Measurements from ENCODE around the gene LYPLAL1.

Gene LYPLAL1

DNA sequence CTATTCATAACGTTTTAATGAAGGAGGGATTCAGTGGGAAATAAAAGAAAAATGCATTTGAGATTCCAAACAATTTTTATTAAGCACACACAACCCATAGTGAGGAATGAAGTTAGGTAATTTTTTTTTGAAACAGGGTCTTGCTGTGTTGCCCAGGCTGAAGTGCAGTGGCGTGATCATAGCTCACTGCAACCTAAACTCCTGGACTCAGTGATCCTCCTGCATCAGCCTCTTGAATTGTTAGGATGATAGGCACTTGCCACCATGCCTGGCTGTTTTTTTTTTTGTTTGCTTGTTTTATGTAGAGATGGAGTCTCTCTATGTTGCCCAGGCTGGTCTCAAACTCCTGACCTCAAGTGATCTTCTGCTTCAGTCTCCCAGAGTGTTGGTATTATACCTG, 28.9 kb downstream of the LYPLAL1 start:
- Histone ChIP-seq H3K27ac (ENCODE audit: low read length) (no peak overlapping the region), H3K36me3 (ENCODE audit: control insufficient read depth, insufficient read depth, low read length) (no peaks in the 10 kb centered on the region), H3K27me3 (ENCODE audit: control insufficient read depth, insufficient read depth, low read length) (no peaks in the 10 kb centered on the region), H3K9me3 (ENCODE audit: control insufficient read depth, insufficient read depth, low read length) (no peaks in the 10 kb centered on the region), H3K4me3 (ENCODE audit: low read length) (no peak overlapping the region), H3K4me1 (ENCODE audit: control insufficient read depth, insufficient read depth, low read length) (no peaks in the 10 kb centered on the region)
- WGBS (ENCODE audit: insufficient coverage, insufficient read length): no CpG with 5 or more reads among the region's 2 CpGs
- DNase-seq (ENCODE audit: low read depth, low spot score): no peak

DNA sequence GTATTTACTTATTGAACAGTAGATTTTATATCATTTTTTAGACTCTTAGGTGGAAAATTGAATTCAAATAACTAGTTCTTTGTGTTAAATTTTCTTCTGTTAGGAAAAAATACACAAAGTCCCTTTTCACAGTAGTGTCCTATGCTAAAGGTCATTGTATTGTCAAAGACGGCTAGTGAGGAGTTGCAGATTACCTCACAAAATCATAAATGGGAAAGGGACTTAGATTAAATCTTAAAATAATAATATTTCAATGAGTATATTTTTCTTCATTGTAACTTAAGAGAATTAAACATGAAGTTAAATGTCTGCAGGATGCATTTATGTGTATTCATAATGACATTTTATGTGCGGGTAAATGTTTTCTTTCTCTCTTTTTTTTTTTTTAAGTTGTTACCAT, 32.7 kb downstream of the LYPLAL1 start:
- no peak overlapping the region for H3K27ac ChIP-seq (ENCODE audit: low read length)
- no peak overlapping the region for H3K4me3 ChIP-seq (ENCODE audit: low read length)
- H3K9me3 ChIP-seq (ENCODE audit: control insufficient read depth, insufficient read depth, low read length): no peaks in the 10 kb centered on the region
- H3K4me1 ChIP-seq (ENCODE audit: control insufficient read depth, insufficient read depth, low read length): no peaks in the 10 kb centered on the region
- DNase-seq (ENCODE audit: low read depth, low spot score): no peak
- no peaks in the 10 kb centered on the region for H3K27me3 ChIP-seq (ENCODE audit: control insufficient read depth, insufficient read depth, low read length)
- H3K36me3 ChIP-seq (ENCODE audit: control insufficient read depth, insufficient read depth, low read length): no peaks in the 10 kb centered on the region
- no CpG with 5 or more reads among the region's 2 CpGs for WGBS (ENCODE audit: insufficient coverage, insufficient read length)

DNA sequence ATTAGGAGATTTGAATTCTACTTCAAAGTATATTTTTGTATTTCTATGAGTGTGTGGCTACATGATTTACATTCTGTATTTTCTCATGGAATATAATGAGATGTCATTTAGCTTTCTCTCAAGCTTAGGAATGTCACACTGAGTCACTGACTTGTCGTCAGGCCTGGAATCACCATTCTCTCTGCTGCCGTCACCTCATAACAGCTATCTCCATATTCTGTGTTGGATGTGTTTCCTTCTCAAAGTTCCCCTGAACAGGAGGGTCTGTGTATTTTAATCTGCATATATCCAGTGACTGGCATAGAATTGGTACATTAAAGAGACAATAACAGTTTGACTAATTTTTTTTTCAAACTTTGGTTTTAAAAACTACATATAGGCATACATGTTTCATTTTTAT, 35.9 kb downstream of the LYPLAL1 start:
- no peaks in the 10 kb centered on the region for H3K9me3 ChIP-seq (ENCODE audit: control insufficient read depth, insufficient read depth, low read length)
- no CpG with 5 or more reads among the region's 2 CpGs for WGBS (ENCODE audit: insufficient coverage, insufficient read length)
- no peak overlapping the region for H3K4me3 ChIP-seq (ENCODE audit: low read length)
- H3K27me3 ChIP-seq (ENCODE audit: control insufficient read depth, insufficient read depth, low read length): no peaks in the 10 kb centered on the region
- H3K36me3 ChIP-seq (ENCODE audit: control insufficient read depth, insufficient read depth, low read length): no peaks in the 10 kb centered on the region
- H3K27ac ChIP-seq (ENCODE audit: low read length): no peak overlapping the region
- DNase-seq (ENCODE audit: low read depth, low spot score): no peak
- H3K4me1 ChIP-seq (ENCODE audit: control insufficient read depth, insufficient read depth, low read length): no peaks in the 10 kb centered on the region

GRCh38 chr1:219210067-219210466, 36.4 kb downstream of the LYPLAL1 start:
- H3K27ac ChIP-seq (ENCODE audit: low read length): no peak overlapping the region
- 100% methylated on average over 3 of the region's 5 CpGs for WGBS (ENCODE audit: insufficient coverage, insufficient read length)
- no peaks in the 10 kb centered on the region for H3K9me3 ChIP-seq (ENCODE audit: control insufficient read depth, insufficient read depth, low read length)

DNA sequence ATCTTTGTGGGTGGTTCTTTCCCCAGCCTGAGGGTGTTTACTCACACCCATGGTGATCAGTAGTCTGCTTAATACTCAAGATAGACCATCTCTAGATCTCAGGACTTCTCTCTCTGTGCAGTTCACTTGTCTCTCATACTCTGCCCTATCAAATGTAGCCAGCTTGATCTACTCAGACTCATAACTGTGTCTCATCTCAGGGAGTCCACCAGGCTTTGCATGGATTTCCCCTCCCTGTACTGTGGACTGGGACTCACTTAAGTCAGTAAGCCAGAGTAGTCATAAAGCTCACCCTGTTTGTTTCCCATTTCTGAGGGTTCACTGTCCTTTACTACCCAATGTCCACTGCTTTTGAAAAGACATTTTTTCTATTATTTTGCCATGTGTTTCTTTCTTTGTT, 41.8 kb downstream of the LYPLAL1 start:
- Histone ChIP-seq H3K4me1 (ENCODE audit: control insufficient read depth, insufficient read depth, low read length) (no peaks in the 10 kb centered on the region), H3K4me3 (ENCODE audit: low read length) (no peak overlapping the region), H3K9me3 (ENCODE audit: control insufficient read depth, insufficient read depth, low read length) (no peaks in the 10 kb centered on the region), H3K27ac (ENCODE audit: low read length) (no peak overlapping the region), H3K36me3 (ENCODE audit: control insufficient read depth, insufficient read depth, low read length) (no peaks in the 10 kb centered on the region), H3K27me3 (ENCODE audit: control insufficient read depth, insufficient read depth, low read length) (no peaks in the 10 kb centered on the region)
- DNase-seq (ENCODE audit: low read depth, low spot score): no peak

More at GRCh38 chr1:219210067-219210466, 36.4 kb downstream of the LYPLAL1 start:
- H3K27me3 ChIP-seq (ENCODE audit: control insufficient read depth, insufficient read depth, low read length): no peaks in the 10 kb centered on the region
- H3K36me3 ChIP-seq (ENCODE audit: control insufficient read depth, insufficient read depth, low read length): no peaks in the 10 kb centered on the region
- no peaks in the 10 kb centered on the region for H3K4me1 ChIP-seq (ENCODE audit: control insufficient read depth, insufficient read depth, low read length)
- no peak overlapping the region for H3K4me3 ChIP-seq (ENCODE audit: low read length)
- no peak for DNase-seq (ENCODE audit: low read depth, low spot score)

DNA sequence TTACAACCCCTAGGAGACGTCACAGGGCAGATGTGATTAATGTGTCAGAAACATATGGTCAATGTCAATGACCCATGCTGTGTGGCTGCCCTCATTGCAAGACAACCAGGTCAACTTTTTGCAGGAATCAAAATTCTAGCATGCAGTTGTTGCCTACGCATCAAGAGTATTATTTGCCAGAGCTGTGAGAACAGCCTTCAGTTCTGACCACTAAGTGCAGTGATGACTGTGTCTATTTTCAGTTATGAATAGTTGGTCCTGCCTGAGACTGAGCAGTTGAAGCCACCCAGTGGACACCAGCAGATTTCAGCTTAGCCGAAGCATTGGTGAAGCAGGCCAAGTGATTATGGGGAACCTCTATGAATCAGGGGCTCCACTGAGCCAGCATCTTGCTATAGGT, 47.3 kb downstream of the LYPLAL1 start:
- WGBS (ENCODE audit: insufficient coverage, insufficient read length): no CpG with 5 or more reads among the region's 3 CpGs
- no peak overlapping the region for H3K27ac ChIP-seq (ENCODE audit: low read length)

GRCh38 chr1:219223496-219223895, 49.8 kb downstream of the LYPLAL1 start:
- DNase-seq (ENCODE audit: low read depth, low spot score): no peak

More for the DNA sequence above, 47.3 kb downstream of the LYPLAL1 start:
- H3K4me3 ChIP-seq (ENCODE audit: low read length): no peak overlapping the region
- H3K4me1 ChIP-seq (ENCODE audit: control insufficient read depth, insufficient read depth, low read length): no peaks in the 10 kb centered on the region
- no peaks in the 10 kb centered on the region for H3K9me3 ChIP-seq (ENCODE audit: control insufficient read depth, insufficient read depth, low read length)
- no peaks in the 10 kb centered on the region for H3K27me3 ChIP-seq (ENCODE audit: control insufficient read depth, insufficient read depth, low read length)
- H3K36me3 ChIP-seq (ENCODE audit: control insufficient read depth, insufficient read depth, low read length): no peaks in the 10 kb centered on the region
- no peak for DNase-seq (ENCODE audit: low read depth, low spot score)

DNA sequence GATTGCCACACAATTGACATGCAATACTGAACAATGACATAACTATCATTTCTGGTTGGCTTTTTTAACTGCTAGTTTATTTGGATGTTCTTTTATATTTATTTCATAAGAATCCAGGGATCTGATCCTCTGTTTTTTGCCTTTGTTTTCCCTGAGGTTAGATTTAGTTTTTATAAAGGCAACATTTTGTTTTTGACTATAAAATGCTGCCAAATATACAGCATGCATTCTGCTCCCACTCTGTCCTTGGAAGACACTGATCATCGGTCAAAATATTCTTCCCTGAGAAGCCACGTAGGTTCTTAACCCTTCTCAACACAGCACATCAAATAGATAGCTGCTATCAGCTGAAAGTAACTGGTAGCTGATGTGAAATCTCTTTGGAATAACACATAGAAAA, 52.5 kb downstream of the LYPLAL1 start:
- no peaks in the 10 kb centered on the region for H3K27me3 ChIP-seq (ENCODE audit: control insufficient read depth, insufficient read depth, low read length)
- H3K4me1 ChIP-seq (ENCODE audit: control insufficient read depth, insufficient read depth, low read length): no peaks in the 10 kb centered on the region
- no peaks in the 10 kb centered on the region for H3K9me3 ChIP-seq (ENCODE audit: control insufficient read depth, insufficient read depth, low read length)
- DNase-seq (ENCODE audit: low read depth, low spot score): no peak
- H3K27ac ChIP-seq (ENCODE audit: low read length): no peak overlapping the region
- no CpG with 5 or more reads among the region's 2 CpGs for WGBS (ENCODE audit: insufficient coverage, insufficient read length)
- no peaks in the 10 kb centered on the region for H3K36me3 ChIP-seq (ENCODE audit: control insufficient read depth, insufficient read depth, low read length)
- no peak overlapping the region for H3K4me3 ChIP-seq (ENCODE audit: low read length)

More at GRCh38 chr1:219223496-219223895, 49.8 kb downstream of the LYPLAL1 start:
- Histone ChIP-seq H3K36me3 (ENCODE audit: control insufficient read depth, insufficient read depth, low read length) (no peaks in the 10 kb centered on the region), H3K9me3 (ENCODE audit: control insufficient read depth, insufficient read depth, low read length) (no peaks in the 10 kb centered on the region), H3K27me3 (ENCODE audit: control insufficient read depth, insufficient read depth, low read length) (no peaks in the 10 kb centered on the region), H3K27ac (ENCODE audit: low read length) (no peak overlapping the region), H3K4me1 (ENCODE audit: control insufficient read depth, insufficient read depth, low read length) (no peaks in the 10 kb centered on the region), H3K4me3 (ENCODE audit: low read length) (no peak overlapping the region)

DNA sequence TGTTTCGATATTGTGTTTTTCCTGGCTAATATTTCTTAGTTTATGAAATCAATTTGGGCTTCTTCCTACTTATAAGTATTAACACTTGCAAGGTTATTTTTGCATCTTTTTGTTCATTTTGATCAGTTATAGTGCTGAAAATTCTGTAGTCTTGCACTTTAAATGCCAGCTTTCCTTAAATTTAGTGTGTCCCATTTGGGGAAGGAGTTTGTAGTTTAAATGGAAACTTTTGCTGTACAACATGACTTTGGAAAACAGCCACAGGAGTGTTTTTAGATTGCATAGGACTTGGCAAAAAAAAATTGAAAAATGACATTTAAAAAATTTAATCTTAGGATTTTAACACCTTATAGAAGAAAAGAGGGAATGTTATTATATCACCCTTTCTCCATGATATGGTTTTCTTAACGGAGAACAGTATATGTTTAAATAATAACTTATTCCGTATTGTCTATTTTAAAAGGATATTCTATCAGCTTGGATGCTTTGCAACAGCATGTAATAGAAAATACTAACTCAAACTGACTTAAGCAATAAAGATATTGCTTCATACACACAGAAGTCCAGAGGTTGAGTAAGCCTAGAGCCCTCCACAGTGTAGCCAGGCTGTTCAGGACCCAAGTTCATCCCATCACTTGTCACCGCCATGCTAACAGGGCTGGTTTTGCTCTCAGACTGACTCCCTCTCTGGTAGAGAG, 53.8 kb downstream of the LYPLAL1 start:
- H3K27ac ChIP-seq (ENCODE audit: low read length): no peak overlapping the region
- no peaks in the 10 kb centered on the region for H3K36me3 ChIP-seq (ENCODE audit: control insufficient read depth, insufficient read depth, low read length)
- H3K27me3 ChIP-seq (ENCODE audit: control insufficient read depth, insufficient read depth, low read length): no peaks in the 10 kb centered on the region
- no peaks in the 10 kb centered on the region for H3K4me1 ChIP-seq (ENCODE audit: control insufficient read depth, insufficient read depth, low read length)
- no peaks in the 10 kb centered on the region for H3K9me3 ChIP-seq (ENCODE audit: control insufficient read depth, insufficient read depth, low read length)
- DNase-seq (ENCODE audit: low read depth, low spot score): no peak
- no peak overlapping the region for H3K4me3 ChIP-seq (ENCODE audit: low read length)
- no CpG with 5 or more reads among the region's 4 CpGs for WGBS (ENCODE audit: insufficient coverage, insufficient read length)

DNA sequence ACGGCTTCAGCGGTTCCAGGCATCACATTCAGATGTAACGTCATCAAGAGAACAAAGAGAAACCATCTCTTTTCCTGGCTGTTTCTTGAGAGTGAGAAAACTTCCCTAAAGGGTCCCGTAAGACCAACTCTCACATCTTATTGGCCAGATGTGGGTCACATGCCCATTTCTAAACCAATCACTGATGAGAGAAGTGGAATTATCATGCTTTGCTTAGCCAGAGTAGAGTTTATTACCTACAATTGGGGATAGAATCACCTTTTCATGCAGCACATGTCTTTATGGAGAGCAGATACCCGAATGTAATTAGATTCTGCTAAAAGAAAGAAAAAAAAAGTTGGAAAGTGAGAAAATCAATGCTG, 54.4 kb downstream of the LYPLAL1 start:
- no peak for DNase-seq (ENCODE audit: low read depth, low spot score)
- Histone ChIP-seq H3K4me3 (ENCODE audit: low read length) (no peak overlapping the region), H3K27ac (ENCODE audit: low read length) (no peak overlapping the region), H3K4me1 (ENCODE audit: control insufficient read depth, insufficient read depth, low read length) (no peaks in the 10 kb centered on the region), H3K36me3 (ENCODE audit: control insufficient read depth, insufficient read depth, low read length) (no peaks in the 10 kb centered on the region), H3K27me3 (ENCODE audit: control insufficient read depth, insufficient read depth, low read length) (no peaks in the 10 kb centered on the region), H3K9me3 (ENCODE audit: control insufficient read depth, insufficient read depth, low read length) (no peaks in the 10 kb centered on the region)
- no CpG with 5 or more reads among the region's 5 CpGs for WGBS (ENCODE audit: insufficient coverage, insufficient read length)

DNA sequence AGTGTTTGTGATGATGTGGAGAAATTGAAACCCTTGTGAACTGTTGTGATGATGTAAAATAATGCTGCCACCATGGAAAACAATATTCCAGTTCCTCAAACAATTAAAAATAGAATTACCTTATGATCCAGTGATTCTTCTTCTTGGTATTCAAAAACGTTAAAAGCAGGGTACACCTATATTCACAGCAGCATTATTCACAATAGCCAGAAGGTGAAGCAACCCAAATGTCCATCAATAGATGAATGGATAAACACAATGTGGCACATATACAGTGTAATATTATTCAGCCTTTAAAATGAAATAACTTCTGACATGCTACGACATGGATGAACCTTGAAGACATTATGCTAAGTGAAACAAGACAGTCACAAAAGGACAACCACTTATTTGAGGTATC, 59.2 kb downstream of the LYPLAL1 start:
- no peaks in the 10 kb centered on the region for H3K36me3 ChIP-seq (ENCODE audit: control insufficient read depth, insufficient read depth, low read length)
- WGBS (ENCODE audit: insufficient coverage, insufficient read length): no CpG with 5 or more reads among the region's 2 CpGs
- H3K4me1 ChIP-seq (ENCODE audit: control insufficient read depth, insufficient read depth, low read length): no peaks in the 10 kb centered on the region
- no peak overlapping the region for H3K4me3 ChIP-seq (ENCODE audit: low read length)
- H3K9me3 ChIP-seq (ENCODE audit: control insufficient read depth, insufficient read depth, low read length): no peaks in the 10 kb centered on the region
- DNase-seq (ENCODE audit: low read depth, low spot score): no peak
- no peaks in the 10 kb centered on the region for H3K27me3 ChIP-seq (ENCODE audit: control insufficient read depth, insufficient read depth, low read length)
- no peak overlapping the region for H3K27ac ChIP-seq (ENCODE audit: low read length)

Data from iPS DF 6.9 (cell line).